Retinal pigment epithelial cell (primary cell): ENCODE data around the gene CLSTN2.

Experiments
- DNase-seq: peaks from one replicate; pipeline ENCODE4 v3.0.0-alpha.2; 2010; ENCODE audit warnings: low read depth
- H3K4me3 ChIP-seq: 2 replicates; pipeline ENCODE4 v1.5.1; 2011; ENCODE audit warnings: mild to moderate bottlenecking, low read length, control low read depth, moderate library complexity
- TF ChIP-seq, protein P1 (sequence below): conservative IDR thresholded peaks from 2 replicates; pipeline ENCODE4 v1.5.1; 2011; ENCODE audit warnings: low read depth, low read length, control low read depth, inconsistent platforms

The CLSTN2 gene

DNA sequence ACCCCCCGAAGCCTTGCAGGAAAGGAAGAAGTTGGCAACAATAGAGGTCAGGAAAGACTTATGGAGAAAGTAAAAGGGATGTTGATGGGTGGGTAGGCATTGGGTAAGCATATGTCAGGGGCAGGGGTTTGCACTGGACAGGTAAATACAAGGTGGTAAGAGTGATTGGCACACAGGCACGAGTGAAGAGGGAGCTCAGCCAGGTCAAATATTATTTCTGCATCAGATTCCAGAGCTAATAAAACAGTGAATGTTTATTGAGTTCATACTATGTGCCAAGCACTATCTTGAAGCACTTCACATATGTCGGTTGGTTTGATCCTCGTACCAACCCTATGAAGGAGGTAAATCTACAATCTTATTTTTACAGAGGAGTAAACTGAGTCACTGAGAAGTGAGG lies 6.6 kb downstream of the CLSTN2 start:
- no peak overlapping the region for H3K4me3 ChIP-seq
- TF ChIP-seq, protein P1, sequence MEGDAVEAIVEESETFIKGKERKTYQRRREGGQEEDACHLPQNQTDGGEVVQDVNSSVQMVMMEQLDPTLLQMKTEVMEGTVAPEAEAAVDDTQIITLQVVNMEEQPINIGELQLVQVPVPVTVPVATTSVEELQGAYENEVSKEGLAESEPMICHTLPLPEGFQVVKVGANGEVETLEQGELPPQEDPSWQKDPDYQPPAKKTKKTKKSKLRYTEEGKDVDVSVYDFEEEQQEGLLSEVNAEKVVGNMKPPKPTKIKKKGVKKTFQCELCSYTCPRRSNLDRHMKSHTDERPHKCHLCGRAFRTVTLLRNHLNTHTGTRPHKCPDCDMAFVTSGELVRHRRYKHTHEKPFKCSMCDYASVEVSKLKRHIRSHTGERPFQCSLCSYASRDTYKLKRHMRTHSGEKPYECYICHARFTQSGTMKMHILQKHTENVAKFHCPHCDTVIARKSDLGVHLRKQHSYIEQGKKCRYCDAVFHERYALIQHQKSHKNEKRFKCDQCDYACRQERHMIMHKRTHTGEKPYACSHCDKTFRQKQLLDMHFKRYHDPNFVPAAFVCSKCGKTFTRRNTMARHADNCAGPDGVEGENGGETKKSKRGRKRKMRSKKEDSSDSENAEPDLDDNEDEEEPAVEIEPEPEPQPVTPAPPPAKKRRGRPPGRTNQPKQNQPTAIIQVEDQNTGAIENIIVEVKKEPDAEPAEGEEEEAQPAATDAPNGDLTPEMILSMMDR = no peak
- no peak for DNase-seq

DNA sequence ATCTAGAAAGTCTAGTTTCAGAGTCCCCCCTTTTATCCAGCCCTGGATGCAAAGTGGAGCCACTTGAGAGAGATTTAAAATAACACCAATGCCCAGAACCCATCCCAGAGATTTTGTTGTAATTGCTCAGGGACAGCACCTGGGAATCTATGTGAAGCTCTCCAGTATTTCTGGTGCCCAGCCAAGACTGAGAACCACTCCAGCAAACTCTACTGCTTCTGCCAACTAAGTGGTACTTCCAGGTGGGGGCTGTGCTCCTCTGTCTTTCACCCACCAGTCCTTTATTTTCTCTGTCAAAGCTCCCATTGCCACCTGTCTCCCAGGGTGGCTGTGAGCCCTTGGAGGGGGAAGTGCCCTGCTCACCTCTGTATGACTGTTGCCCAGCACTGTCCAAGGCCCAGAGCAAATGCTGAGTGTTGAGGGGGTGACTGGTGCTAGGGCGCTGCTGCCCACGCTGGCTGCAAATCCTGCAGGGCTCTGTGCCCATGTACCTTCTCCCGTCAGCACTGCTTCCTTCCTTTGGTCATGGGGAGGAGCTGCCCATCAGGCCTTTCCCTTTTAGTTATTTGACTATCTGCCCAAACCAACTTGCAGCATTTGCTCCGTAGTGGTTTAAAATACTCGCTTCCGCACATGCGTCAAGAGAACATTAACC lies 9.4 kb downstream of the CLSTN2 start:
- TF ChIP-seq, protein P1 = no peak
- no peak for DNase-seq
- no peak overlapping the region for H3K4me3 ChIP-seq

DNA sequence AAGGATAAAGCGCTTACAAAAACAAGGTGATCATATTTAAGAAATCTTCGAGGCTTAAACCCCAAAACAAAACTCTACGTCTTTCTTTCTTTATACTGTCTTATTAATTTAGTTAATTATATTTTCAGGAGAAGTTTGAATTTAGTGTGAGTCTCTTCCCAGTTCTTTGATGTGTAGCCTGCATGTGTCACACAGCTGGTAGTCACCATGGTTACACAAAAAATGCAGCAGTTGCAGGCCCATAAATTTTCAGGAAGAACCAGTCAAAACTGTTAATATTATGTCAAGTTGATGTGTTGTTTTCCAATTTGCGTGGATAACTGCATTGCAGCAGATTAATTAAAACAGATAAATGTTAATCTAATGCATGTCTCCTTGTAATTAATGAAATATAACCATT lies 10.4 kb downstream of the CLSTN2 start:
- H3K4me3 ChIP-seq = no peak overlapping the region
- TF ChIP-seq, protein P1 = no peak

DNA sequence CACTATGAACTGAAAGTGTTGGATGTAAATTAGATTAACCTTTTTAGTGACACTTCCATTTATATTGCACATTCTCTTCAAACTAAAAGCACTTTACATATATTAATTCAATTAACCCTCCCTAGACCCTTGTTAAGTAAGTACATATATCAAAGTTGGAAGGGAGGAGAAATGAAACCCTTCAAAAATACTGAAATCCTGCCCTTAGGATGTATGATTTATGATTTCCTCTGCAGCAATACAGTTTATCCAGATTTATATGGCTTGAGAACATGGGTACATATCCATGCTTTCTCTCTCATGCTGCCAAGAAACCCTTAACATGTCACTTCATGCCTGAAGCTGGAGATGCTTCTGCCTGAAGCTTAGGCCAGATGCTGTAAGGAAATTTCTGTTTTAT lies 11.0 kb downstream of the CLSTN2 start:
- TF ChIP-seq, protein P1 = no peak

More for the DNA sequence above, 10.4 kb downstream of the CLSTN2 start:
- DNase-seq = no peak

DNA sequence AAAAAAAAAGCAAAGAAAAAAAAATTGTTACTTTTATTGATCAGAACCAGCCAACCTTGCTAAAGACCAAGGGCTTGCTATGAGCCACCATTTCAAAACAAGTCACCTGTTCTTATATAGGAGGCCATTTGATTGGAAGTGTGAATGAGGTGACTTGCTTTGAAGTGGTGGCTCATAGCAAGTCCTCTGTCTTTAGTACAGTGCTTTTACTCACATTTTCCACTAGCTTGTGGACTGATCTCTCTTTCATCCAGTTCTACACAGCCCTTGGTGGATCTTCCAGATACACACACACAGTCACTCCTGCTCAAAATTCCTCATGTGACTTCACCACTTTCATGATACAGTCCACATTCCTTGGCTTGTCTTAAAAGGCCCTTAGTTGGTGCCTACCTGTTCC lies 13.5 kb downstream of the CLSTN2 start:
- DNase-seq = no peak
- no peak overlapping the region for H3K4me3 ChIP-seq
- TF ChIP-seq, protein P1 = no peak

More for the DNA sequence above, 11.0 kb downstream of the CLSTN2 start:
- H3K4me3 ChIP-seq = no peak overlapping the region
- DNase-seq = no peak

DNA sequence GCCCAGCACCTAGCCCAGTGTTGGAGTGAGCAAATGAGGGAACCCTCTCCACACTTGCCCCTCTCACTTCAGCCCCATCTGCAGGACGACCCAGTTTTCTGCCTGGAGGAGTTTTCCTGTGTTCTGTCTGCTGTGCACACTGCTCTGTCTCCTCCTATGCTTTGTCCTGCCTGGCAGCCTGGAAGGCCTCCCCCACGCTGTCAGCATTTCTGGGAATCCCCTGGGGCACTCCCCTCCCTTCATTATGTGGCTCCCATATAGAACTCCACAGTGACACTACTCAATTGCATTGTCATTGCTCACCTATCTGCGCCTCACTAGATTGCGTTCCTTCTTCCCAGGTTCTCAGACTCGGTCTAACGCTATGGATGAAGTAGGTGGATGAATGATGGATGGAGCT lies 13.9 kb downstream of the CLSTN2 start:
- no peak for DNase-seq
- TF ChIP-seq, protein P1 = no peak
- no peak overlapping the region for H3K4me3 ChIP-seq

DNA sequence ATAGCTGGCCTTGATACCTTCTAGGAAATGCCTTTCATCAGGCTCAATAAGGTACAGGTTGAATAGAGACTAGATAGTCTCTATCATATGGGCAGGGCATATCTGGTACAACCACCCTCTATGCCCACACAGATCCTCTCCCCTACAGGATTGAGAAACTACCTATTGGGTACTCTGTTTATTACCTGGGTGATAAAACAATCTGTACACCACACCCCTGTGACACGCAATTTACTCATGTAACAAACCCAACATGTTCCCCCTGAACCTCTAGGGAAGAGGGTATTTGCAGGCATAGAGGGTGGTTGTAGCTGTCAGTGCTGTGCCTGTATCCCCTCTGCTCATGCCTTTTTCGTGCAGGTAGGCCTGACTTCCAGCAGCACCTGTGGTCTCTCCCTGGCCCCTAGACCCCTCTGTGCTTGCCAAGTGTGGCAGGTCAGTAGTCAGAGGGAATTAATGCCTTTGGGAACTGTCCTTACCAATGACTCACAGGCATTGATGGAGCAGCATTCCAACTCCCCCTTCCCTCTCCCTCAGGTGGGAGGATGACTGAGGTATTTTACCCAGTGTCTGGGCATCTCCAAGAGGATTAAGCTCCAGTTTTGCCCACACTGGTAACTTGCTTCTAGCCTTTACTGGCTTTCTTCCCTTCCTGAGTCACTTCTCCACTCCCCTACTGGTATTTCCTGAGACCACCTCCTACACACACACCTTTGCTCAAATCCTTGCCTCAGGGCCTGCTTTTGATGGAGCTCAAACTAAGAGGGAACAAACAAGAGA lies 18.3 kb downstream of the CLSTN2 start:
- H3K4me3 ChIP-seq = no peak overlapping the region
- TF ChIP-seq, protein P1 = no peak
- no peak for DNase-seq
